GM21717 (cell line): ENCODE data around the gene CACNG1.

Experiments
- ATAC-seq: cut with Tn5 transposase; IDR thresholded peaks from one replicate; pipeline ENCODE4 v1.9.1; 2021; ENCODE audit warnings: mild to moderate bottlenecking, moderate library complexity; ENCODE audit not compliant: unreplicated experiment

CACNG1 gene

DNA sequence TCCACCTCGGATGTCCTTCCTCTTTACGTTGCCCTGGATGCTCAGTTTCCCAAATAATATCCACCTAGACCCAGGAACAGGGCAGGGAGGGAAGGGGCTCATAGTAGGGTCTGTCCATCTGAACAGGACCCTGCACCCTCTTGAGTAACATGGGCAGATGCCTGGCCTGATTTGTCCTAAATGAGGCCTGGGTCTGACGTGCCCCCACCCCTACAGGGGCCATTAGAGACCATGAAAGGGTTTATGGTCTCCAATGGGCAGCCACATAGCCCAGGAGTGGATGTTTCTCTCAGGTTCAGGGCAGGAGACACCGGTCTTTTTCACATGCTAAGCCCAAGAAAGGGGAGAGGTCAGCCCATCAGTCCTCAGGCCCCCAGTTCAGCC, 6.8 kb downstream of the CACNG1 start:
- no peak for ATAC-seq

DNA sequence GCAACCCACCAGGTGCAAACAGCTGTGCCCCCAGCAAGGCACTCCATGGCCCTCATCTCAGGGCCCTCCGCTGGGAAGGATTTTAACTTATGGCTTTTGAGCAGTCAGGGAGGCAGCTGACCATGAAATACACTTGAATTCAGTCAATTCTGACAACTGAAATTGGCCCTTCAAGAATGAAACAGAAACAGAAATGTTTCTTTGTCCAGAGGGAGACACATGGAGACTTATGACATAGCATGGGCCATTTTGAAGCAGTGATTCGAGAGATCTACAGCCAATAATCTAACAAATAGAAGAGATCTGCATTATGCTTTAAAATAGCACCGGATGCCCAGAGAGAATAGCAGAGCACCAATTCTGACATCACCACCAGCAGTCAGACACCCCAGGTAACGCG, 7.5 kb downstream of the CACNG1 start:
- ATAC-seq, result no peak

DNA sequence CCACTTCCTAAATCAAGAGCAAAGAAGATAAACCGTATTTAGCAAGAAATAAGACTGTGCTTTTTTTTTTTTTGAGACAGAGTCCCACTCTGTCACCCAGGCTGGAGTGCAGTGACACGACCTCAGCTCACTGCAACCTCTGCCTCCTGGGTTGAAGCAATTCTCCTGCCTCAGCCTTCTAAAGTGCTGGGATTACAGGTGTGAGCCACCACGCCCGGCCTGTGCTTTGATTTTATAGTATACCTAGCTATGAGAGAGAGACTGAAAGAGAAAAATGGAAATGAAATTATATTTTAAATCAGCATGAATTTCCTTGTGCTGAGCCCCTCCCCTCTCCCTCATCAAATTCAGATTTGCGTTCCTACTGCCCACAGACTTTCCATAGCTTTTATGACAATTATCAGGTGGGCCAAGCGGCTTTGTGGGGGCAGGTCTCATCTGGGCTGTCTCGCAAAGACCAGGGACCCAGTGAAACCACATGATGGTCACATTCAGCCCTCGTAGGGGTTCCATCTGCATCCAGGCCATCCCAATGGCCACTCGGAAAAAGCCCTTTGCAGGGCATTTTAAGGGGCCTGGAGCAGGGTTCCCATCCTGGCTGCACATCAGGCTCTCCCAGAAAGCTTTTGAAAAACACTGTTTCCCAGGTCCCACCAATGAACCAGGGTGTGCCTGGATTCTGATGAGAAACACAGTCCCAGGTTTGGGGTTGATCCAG, 8.5 kb downstream of the CACNG1 start:
- no peak for ATAC-seq

DNA sequence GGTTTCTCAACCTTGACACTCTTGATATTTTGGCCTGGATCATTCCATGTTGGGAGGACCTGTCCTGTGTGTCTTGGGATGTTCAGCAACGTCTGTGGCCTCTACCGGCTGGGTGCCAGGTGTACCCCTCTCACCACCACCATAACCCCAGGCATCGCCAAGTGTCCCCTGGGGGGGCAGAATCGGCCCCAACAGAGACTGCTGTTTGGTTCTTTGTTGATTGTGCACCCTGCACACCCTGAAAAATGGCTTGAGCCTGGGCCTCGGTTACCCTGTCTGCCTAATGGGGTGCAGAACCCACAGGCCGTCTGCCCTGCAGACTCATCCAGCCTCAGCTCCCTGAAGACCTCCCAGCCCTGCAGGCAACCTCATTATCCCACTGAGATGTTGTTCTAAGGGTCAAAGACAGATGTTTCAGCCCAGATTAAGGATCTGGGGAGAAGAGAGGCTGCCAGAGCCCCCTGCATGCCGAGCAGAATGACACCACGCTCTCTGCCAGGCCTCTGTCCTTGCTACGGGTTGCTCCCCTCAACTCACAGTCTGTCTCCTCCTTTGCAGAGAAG, 9.2 kb downstream of the CACNG1 start:
- ATAC-seq, result no peak

DNA sequence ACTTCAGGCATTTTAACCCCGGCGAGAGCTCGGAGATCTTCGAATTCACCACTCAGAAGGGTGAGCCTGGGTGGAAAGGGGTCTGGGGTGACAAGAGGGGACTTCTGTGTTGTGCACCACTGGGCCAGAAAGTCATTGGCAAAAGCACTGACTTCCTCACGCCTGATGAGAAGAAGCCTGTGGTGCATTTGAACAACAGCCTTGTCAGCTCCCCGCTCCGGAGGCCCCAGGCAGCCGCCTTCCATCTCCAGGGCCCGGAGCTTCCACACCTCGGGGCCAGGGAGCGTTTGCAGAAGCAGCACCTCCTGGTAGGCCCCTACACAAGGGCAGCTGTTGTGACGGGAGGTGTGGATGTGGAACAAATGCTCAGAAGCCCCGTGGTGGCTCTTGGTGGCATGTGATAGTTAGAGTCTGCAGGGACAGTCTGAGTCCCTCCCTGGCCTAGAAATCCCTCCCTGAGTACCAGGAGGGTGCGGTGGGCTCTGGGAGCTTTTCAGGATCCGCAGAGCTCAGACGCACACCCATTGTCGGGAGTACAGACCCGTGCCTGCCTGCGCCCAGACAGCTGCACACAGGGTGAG, 9.7 kb downstream of the CACNG1 start:
- no peak for ATAC-seq

DNA sequence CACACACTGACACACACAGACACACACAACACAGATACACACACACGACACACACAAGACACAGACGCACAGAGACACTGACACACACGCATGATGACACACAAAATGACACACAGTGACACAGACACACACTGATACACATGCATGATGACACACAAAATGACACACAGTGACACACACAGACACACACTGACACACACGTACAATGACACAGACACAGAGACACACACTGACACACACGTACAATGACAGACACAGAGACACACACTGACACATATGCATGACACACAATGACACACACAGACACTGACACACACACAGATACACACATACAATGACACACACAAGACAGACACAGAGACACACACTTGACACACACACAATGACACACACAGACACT, 10.3 kb downstream of the CACNG1 start:
- no peak for ATAC-seq

DNA sequence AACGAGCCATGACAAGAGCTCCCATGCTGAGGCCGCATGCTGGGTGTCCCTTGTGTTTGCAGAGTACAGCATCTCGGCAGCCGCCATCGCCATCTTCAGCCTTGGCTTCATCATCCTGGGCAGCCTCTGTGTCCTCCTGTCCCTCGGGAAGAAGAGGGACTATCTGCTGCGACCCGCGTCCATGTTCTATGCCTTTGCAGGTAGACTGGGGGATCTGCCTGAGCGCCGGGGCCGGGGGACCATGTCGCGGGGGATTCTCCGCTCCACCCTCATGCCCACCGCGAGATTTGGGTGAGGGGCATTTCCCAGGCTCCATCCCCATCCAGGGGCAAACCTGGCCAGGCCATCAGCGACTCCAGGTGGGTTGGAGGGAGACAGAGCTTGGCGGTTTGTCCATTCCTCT, 10.7 kb downstream of the CACNG1 start:
- ATAC-seq, result no peak

DNA sequence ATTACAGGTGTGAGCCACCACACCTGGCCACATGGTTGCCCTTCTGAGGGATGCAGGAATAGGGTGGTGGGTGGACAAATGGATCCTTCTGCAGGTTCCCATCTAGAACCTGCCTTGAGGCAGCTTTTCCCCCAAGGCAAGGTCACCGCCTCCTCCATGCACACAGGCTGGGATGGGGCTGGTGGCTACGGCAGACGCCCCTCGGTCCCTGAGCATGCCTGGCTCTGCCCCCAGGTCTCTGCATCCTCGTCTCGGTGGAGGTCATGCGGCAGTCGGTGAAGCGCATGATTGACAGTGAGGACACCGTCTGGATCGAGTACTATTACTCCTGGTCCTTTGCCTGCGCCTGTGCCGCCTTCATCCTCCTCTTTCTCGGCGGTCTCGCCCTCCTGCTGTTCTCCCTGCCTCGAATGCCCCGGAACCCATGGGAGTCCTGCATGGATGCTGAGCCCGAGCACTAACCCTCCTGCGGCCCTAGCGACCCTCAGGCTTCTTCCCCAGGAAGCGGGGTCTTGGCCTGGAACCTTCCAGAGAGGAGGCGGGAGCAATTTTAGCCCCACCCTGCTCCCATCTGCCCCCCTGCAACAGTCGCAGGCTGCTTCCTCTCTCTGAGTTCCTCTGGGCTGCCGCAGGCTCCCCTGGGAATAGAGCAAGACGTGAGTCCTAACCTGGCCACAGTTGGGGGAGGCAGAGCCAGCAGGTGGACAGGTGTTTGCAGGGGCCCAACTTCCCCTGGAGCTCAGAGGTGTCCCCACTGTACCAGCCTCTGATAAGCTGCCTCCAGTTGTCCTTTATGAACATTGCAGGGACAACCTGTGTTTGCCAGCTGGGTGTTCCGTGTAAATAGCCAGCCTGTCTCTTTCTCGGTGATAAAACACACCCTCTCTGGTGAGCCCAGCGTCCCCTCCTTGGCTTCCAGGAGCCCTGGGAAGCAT, 11.7 kb downstream of the CACNG1 start:
- no peak for ATAC-seq

DNA sequence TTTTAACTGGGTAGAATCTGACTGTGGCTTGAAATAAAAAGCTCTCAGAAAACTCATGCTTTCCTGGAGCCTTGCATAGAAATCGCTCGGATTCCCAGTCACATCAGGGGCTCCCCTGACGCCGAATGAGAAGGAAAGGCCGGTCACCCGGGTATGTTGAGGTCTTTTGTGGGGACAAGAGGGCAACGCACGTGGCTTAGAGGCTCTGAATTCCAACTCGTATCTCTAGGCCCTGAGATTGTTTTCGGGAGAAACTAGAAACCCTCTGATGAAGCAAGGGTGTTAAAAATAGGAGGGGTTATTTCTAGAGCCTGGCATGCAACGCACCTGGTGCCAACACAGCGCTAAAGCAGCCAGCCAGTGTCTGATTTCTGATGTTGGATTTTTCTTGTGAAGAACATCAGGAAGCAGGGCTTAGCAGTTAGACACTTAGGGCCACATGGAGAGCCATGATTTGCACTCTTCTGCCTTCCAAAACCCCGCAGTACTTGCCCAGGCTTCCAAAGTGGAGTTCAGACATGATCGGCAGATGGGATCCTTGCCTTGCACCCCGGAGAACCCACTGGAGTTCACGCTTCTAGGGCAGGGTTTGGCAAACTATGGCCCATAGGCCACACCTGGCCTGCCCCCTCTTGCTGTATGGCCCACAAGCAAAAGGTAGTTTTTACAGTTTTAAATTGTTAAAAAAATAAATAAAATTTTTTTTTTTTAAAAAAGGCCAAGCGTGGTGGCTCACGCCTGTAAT, 12.6 kb downstream of the CACNG1 start:
- ATAC-seq, result no peak

DNA sequence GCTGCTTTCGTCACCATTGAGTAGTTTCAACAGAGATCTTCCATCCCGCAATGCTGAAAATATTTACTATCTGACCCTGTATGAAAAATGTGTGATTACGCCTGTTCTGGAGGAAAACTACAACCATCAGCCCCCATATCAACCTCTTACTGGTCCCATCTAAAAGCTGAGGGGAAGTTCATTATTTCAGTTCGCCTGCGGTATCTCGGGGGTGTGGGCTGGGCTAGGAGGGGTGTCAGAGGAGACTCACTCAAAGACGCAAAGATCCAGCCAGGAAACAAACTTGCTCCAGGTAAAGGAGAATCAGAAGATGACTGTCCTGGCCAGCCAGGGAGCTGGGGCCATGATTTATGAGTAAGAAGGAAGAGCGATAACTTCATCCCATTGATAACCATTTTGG, 13.7 kb downstream of the CACNG1 start:
- ATAC-seq, result no peak

DNA sequence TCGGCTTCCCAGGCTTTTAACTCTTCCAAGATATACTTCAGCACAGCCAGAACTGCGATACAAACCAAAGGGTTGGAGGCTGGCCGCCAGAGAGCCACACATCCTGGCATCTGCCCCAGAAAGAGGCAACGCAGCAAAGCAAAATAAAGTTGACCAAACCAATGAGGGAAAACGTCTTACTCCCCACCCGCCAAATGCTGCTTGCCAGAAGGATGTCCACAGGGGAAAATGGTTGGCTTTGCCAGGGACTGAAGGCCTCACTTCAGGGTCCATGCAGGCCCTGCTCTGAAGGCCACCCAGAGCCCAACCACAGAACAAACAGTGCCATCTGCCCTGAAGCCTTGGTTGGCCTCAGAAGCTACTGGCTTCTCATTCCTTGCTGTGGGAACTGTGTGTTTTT, 15.0 kb downstream of the CACNG1 start:
- no peak for ATAC-seq

DNA sequence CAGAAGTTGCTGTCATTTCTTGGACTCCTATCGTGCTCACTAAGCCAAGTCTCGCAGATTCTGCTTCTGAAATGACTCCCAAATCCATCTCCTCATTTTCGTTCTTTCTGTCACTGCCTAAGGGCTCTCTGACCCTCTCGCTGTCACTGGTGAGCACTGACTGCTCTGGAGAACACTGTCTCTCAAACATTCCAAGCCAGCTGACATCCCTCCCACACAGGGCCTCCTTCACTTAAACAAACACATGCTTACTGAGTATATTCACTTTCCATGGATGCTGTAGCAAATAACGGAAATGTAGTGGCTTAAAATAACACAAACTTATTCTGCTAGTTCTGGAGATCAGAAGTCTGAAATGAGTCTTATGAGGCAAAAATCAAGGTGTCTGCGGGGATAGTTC, 18.8 kb downstream of the CACNG1 start:
- no peak for ATAC-seq

DNA sequence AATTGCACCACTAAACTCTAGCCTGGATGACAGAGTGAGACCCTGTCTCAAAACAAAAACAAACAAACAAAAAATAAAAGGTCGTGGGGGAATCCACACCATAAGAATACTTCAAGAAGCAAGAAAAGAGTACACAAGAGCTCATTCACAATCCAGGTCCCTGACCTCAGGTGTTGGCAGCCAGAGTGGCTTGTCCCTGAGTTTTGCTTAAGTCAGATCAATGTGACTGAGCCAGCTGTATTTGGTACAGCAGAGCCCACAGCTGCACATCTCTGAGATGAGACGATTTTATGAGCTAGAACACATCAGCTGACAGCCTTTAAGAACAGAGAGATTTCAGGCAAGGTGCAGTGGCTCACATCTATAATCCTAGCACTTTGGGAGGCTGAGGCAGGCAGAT, 22.4 kb downstream of the CACNG1 start:
- no peak for ATAC-seq

DNA sequence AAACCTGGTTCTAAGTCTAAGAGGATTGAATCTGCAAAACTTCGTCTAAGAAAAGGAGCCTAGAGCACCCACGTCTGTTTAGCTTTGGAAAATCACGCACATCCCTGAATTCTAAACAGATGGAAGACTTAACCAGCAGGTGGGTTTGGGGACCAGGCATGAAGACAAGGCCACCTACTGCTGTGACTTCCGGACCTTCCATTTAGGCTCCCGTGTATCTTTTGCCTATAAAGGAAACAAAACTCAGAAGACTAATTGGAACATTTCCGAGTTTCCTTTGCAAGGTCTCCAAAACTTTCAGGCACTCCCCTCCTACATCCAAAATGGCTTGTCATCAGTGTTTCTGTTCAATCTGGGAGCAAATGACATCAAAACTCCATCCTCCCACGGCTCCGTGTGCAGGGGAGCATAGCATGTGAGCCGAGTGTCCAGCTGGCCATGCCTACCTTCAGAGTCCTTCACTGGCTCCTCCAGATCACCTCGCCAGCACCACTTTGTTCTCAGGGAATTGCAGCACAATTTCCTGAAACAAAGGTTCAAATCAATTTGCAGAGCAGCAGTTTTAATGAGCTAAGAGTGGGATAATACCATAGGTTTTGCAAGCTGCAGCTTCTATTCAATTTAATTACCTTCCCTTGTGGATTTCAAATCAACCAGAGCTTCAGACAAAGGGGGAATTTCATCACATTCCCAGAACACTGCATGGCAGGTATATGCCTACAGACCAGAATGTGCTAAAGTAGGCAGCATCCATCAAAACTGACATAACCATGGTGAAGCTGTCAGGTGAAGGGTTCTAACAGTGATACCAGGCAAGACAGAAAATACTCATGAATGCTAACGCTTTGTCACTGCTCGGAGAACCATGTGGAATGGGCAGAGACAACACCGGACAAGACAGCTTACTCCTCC, 23.5 kb downstream of the CACNG1 start:
- no peak for ATAC-seq

DNA sequence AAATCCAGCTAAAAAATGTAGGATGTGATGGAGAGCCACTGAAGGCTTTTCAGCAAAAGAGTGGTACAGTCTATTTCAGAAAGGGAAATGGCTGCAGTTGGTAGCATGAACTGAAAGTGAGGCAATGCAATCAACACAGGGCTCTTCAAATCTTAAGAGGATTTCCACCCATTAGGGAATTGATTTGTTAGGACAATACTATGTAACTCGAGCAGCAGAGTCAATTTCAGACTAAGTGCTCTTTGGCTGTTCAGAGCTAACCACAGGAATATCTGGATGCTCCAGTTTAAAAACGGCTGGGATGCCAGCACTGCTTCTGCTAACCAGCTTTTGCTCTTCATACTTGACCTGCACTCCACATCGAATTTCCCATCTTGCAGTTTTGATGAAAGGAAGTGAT, 24.6 kb downstream of the CACNG1 start:
- no peak for ATAC-seq

DNA sequence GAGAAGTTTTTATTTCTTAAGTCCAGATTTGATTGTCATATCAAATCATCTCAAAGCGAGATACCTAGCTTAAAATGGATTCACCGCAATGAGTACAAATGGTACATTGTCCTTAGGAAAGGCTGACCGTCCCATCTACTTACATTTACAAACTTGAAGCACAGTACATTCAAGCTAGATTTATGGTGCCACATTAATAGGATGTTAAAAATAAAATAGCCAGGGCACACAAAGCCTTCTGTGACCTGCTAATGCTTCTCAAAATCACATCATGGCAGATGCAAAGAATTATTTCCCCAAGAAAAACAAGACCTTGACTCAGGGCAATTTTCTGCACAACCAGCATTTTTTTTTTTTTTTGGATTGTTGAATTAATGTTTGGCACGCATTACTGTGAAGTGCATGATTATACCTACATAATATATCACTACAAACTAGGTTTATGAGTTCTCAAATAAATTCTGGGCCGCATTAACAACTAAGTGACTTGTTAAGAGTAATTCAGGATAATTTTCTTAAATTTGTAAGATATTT, 25.3 kb downstream of the CACNG1 start:
- no peak for ATAC-seq

DNA sequence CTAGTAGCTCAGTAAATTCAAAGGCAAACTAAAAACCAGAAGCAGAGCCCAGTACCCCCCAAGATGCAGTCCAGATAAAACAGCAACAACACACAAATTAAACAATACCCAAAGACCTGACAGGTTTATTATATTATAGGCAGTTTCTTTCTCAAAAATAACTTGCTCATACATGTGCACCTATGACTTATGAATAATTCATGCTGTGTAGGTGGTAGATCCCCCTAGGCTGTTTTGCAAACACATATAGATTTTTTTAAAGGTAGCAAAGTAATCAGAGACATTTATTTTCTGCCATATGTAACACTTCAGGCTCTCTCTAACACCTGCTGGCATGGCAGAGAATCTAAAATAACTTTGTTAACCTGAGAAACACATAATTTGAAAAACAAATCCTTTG, 27.2 kb downstream of the CACNG1 start:
- ATAC-seq, result no peak

DNA sequence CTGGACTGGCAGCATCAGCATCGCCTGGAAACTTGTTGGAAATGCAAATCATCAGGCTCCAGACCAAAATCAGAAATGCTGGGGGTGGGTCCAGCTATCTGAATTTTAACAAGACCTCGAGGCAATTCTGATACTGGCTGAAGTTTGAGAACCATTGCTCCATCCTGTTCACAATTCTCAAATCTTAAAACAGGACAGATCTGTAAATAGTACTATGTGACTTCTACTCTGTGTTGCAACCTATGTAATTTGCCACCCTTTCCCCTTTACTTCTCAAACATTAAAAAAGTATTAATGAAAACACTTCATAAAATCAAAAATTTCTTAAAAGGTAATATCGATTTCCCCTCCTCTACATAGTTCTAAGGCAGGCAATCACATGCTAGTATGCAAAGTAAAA, 28.5 kb downstream of the CACNG1 start:
- no peak for ATAC-seq

DNA sequence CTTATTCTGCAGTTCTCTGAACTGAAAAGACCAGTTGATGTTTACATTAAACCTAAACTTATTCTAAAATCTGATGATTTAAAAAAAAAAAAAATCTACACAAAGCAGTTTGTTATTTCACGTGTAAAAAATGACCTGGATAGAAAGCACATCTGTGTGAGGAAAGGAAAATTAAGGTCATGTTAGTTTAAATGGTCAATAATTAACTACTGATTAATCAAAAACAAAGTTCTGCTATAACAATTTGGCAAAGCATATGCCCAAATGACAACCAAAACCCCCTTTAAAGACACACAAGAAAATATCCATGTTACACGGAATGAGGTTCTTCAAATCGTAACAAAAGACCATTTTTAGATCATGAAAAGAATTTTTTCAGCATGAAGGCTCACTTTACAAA, 30.4 kb downstream of the CACNG1 start:
- no peak for ATAC-seq

DNA sequence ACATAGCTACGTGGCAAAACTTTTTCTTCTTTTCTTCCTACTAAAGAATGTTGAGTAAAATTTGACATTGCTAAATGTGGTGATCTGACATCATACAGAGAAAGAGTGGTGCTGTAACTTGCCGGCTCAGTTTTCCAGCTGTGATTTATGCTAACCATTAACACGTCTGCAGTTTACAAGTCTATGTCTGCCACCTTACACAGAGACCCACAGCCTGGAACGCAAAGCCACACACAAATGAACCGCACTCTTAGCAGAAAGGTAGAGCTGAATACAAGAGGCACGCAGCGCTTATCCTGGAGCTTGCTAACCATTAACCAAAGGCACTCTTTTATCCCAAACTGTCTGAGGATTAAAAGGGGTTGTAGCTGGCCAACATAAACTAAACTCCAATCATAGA, 31.9 kb downstream of the CACNG1 start:
- ATAC-seq, result no peak
